HepG2 (cell line): ENCODE data around the gene CATSPERE. TPM values are rescaled to one million over a fixed set of nuclear protein-coding genes. Genes with fewer than 3 reads are reported as not detected.

Experiments used
- ATAD3A ChIP-seq: sonication (generic); formaldehyde crosslinking; IDR thresholded peaks from 2 replicates; pipeline ENCODE4 v1.4.0; 2020; ENCODE audit warnings: missing genetic modification reagents
- BRD4 ChIP-seq: sonication (generic); formaldehyde crosslinking; IDR thresholded peaks from 2 replicates; pipeline ENCODE4 v1.4.0; 2020; ENCODE audit warnings: missing genetic modification reagents
- CHD2 ChIP-seq: IDR thresholded peaks from 2 replicates; pipeline ENCODE4 v1.6.1; 2011; ENCODE audit warnings: low read depth, low read length, improper control_type of control experiment
- EZH2 ChIP-seq: conservative IDR thresholded peaks from 2 replicates; pipeline ENCODE4 v1.6.1; 2012; ENCODE audit warnings: mild to moderate bottlenecking, low read depth, low read length, moderate library complexity
- IKZF5 ChIP-seq: IDR thresholded peaks from 2 replicates; pipeline ENCODE4 v1.6.1; 2018; ENCODE audit warnings: missing genetic modification reagents, mild to moderate bottlenecking, missing compliant biosample characterization
- NBN ChIP-seq: fragments of 450-650 bp; conservative IDR thresholded peaks from 2 replicates; pipeline ENCODE4 v1.6.1; 2017
- PAF1 ChIP-seq: IDR thresholded peaks from 2 replicates; pipeline ENCODE4 v1.6.1; 2016; ENCODE audit warnings: missing genetic modification reagents, missing compliant biosample characterization
- PITX1 ChIP-seq: sonication (generic); formaldehyde crosslinking; IDR thresholded peaks from 2 replicates; pipeline ENCODE4 v1.5.1; 2020; ENCODE audit warnings: mild to moderate bottlenecking, missing genetic modification reagents
- SALL1 ChIP-seq: sonication (generic); formaldehyde crosslinking; IDR thresholded peaks from 2 replicates; pipeline ENCODE4 v1.8.0; 2022; ENCODE audit warnings: mild to moderate bottlenecking, missing genetic modification reagents
- SP1 ChIP-seq, 2 experiments: fragments of 450-650 bp in 1 of 2; sonication (generic) in 1 of 2; formaldehyde crosslinking in 1 of 2; IDR thresholded peaks; 2 replicates each; pipeline versions ENCODE4 v1.4.0 to v1.6.1; 2016 to 2020; ENCODE audit warnings: missing genetic modification reagents in 1 of 2
- TSC22D2 ChIP-seq: sonication (generic); formaldehyde crosslinking; IDR thresholded peaks from 2 replicates; pipeline ENCODE4 v1.5.1; 2020; ENCODE audit warnings: missing genetic modification reagents, mild to moderate bottlenecking, borderline replicate concordance
- XBP1 ChIP-seq: sonication (generic); formaldehyde crosslinking; IDR thresholded peaks from 2 replicates; pipeline ENCODE4 v1.5.0; 2020; ENCODE audit warnings: missing genetic modification reagents
- ZC3H13 ChIP-seq: sonication (generic); formaldehyde crosslinking; IDR thresholded peaks from 2 replicates; pipeline ENCODE4 v1.8.1; 2023; ENCODE audit warnings: mild to moderate bottlenecking, missing genetic modification reagents, moderate library complexity
- ZC3H4 ChIP-seq: sonication (generic); formaldehyde crosslinking; IDR thresholded peaks from 2 replicates; pipeline ENCODE4 v1.4.0; 2020; ENCODE audit warnings: missing genetic modification reagents, borderline replicate concordance
- ZEB1 ChIP-seq: IDR thresholded peaks from 2 replicates; pipeline ENCODE4 v1.6.1; 2012; ENCODE audit warnings: mild to moderate bottlenecking, low read depth, inconsistent platforms; ENCODE audit not compliant: insufficient replicate concordance
- ZNF230 ChIP-seq: sonication (generic); formaldehyde crosslinking; IDR thresholded peaks from 2 replicates; pipeline ENCODE4 v1.4.0; 2020; ENCODE audit warnings: mild to moderate bottlenecking, missing genetic modification reagents
- ZNF282 ChIP-seq: fragments of 450-650 bp; IDR thresholded peaks from 2 replicates; pipeline ENCODE4 v1.6.1; 2018; ENCODE audit not compliant: partially characterized antibody
- ZNF30 ChIP-seq: sonication (generic); formaldehyde crosslinking; IDR thresholded peaks from 2 replicates; pipeline ENCODE4 v1.5.0; 2020; ENCODE audit warnings: mild to moderate bottlenecking, missing genetic modification reagents
- ZNF737 ChIP-seq: sonication (generic); formaldehyde crosslinking; IDR thresholded peaks from 2 replicates; pipeline ENCODE4 v1.5.0; 2020; ENCODE audit warnings: missing genetic modification reagents, mild to moderate bottlenecking, borderline replicate concordance
- ZNF776 ChIP-seq: sonication (generic); formaldehyde crosslinking; IDR thresholded peaks from 2 replicates; pipeline ENCODE4 v1.4.0; 2020; ENCODE audit warnings: mild to moderate bottlenecking, missing genetic modification reagents
- polyA plus RNA-seq, 8 experiments: library from polyadenylated mRNA; depleted of rRNA in 3 of 8; stranded (reverse) in 7 of 8; unstranded in 1 of 8; fragments of >200 nt; fragmentation: Illumina TruSeq in 4 of 8; extraction: Trizol in 4 of 8; gene quantifications; 2 replicates each; pipeline versions ENCODE4 v1.2.1 to v1.2.3, GENCODE V29; 2011 to 2016; ENCODE audit warnings: low read depth in 4 of 8, missing spikeins in 1 of 8, mixed read lengths in 1 of 8; ENCODE audit not compliant: insufficient read depth in 1 of 8
- total RNA-seq, 5 experiments: library from RNA; depleted of rRNA; stranded (reverse); fragments of >200 nt; fragmentation: Illumina TruSeq; extraction: Trizol; gene quantifications; 2 replicates each; pipeline ENCODE4 v1.2.3, GENCODE V29; 2016; ENCODE audit warnings: low read depth in 1 of 5
- TF ChIP-seq, protein P1 (sequence below): sonication (generic); formaldehyde crosslinking; conservative IDR thresholded peaks from 2 replicates; pipeline ENCODE4 v1.4.0; 2020; ENCODE audit warnings: mild to moderate bottlenecking, missing genetic modification reagents, moderate library complexity
- TF ChIP-seq, protein P2 (sequence below): sonication (generic); formaldehyde crosslinking; IDR thresholded peaks from 2 replicates; pipeline ENCODE4 v1.5.0; 2020; ENCODE audit warnings: missing genetic modification reagents, mild to moderate bottlenecking, borderline replicate concordance
- TF ChIP-seq, protein P3 (sequence below): sonication (generic); formaldehyde crosslinking; IDR thresholded peaks from 2 replicates; pipeline ENCODE4 v1.8.0; 2022; ENCODE audit warnings: mild to moderate bottlenecking, missing genetic modification reagents, borderline replicate concordance

CATSPERE gene
- total and polyA plus RNA-seq, 2 of the 13 experiments (the other 11 are each of a cell fraction or from before 2014, with no cell fraction given) = 0.34 to 0.51 TPM

DNA sequence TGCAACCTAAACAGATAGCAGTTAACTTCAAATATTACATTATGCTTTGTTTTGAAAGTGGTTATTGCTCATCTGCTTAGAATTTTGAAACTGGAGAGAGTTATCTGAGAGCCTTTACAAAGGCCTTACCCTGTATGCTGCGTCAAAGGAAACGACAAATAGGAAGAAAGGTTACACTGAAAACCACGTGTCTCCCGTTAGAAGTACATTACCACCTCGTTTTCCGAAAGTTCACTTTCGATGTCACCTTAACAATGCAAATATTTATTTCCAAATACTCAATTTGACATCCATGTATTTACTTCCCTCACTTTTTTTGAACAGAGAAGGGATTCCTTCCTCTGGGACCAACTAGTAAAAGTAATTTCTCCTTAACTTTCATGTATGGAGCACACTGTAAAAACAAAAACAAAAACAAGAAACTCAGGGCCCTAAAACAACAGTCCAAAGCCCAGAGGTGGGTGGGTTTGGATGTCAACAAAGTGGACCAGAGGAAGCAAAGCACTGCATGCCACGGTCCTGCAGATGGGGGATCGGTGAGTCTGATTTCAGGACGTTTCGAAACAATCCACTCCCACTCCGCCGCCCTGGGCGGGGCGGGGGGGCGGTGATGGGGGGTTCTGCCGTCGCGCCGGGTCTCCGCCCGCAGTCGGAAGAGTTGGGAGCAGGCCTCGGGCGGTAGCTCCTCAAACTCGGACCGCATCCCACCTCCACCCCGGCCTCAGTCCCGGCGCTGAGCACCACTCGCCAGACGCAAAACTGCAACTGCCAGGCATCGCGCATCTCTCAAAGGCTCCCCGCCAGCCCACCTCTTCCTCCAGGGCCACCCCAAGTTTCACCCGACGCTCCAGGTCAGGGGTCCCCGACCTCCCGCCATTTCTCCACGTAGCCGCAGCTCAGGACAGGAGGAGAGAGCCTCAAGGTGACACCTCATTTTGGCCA lies 10.2 kb upstream of the CATSPERE start (continued):
- TF ChIP-seq ZC3H4 (no peak), ZNF30 (CRISPR knock-in tag) (no peak), ZNF230 (CRISPR knock-in tag) (peak; percentile 4; the same call in 1 of the 2 replicates), ZEB1 (no peak), ATAD3A (CRISPR knock-in tag) (no peak), ZNF776 (no peak; the same call in 1 of the 2 replicates), ZNF737 (CRISPR knock-in tag) (no peak), TSC22D2 (no peak), NBN (no peak), SP1 (IDR thresholded peaks at IDR 0.05) (no peak), SP1 (CRISPR knock-in tag; IDR thresholded peaks at IDR 0.05) (no peak), ZNF282 (no peak), PITX1 (CRISPR knock-in tag) (no peak), CHD2 (no peak), ZC3H13 (no peak; the same call in 1 of the 2 replicates), PAF1 (no peak), EZH2 (no peak), IKZF5 (CRISPR knock-in tag) (peak; percentile 12; the same call in 1 of the 2 replicates), BRD4 (CRISPR knock-in tag) (no peak), XBP1 (no peak), SALL1 (CRISPR knock-in tag) (no peak; the same call in 1 of the 2 replicates)
- TF ChIP-seq, protein P1, sequence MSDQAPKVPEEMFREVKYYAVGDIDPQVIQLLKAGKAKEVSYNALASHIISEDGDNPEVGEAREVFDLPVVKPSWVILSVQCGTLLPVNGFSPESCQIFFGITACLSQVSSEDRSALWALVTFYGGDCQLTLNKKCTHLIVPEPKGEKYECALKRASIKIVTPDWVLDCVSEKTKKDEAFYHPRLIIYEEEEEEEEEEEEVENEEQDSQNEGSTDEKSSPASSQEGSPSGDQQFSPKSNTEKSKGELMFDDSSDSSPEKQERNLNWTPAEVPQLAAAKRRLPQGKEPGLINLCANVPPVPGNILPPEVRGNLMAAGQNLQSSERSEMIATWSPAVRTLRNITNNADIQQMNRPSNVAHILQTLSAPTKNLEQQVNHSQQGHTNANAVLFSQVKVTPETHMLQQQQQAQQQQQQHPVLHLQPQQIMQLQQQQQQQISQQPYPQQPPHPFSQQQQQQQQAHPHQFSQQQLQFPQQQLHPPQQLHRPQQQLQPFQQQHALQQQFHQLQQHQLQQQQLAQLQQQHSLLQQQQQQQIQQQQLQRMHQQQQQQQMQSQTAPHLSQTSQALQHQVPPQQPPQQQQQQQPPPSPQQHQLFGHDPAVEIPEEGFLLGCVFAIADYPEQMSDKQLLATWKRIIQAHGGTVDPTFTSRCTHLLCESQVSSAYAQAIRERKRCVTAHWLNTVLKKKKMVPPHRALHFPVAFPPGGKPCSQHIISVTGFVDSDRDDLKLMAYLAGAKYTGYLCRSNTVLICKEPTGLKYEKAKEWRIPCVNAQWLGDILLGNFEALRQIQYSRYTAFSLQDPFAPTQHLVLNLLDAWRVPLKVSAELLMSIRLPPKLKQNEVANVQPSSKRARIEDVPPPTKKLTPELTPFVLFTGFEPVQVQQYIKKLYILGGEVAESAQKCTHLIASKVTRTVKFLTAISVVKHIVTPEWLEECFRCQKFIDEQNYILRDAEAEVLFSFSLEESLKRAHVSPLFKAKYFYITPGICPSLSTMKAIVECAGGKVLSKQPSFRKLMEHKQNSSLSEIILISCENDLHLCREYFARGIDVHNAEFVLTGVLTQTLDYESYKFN (CRISPR knock-in tag) = no peak
- TF ChIP-seq, protein P2, sequence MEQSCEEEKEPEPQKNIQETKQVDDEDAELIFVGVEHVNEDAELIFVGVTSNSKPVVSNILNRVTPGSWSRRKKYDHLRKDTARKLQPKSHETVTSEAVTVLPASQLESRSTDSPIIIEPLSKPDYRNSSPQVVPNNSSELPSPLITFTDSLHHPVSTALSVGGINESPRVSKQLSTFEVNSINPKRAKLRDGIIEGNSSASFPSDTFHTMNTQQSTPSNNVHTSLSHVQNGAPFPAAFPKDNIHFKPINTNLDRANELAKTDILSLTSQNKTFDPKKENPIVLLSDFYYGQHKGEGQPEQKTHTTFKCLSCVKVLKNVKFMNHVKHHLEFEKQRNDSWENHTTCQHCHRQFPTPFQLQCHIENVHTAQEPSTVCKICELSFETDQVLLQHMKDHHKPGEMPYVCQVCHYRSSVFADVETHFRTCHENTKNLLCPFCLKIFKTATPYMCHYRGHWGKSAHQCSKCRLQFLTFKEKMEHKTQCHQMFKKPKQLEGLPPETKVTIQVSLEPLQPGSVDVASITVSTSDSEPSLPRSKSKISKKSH (CRISPR knock-in tag) = peak; percentile 81; the same call in 1 of the 2 replicates
- TF ChIP-seq, protein P3, sequence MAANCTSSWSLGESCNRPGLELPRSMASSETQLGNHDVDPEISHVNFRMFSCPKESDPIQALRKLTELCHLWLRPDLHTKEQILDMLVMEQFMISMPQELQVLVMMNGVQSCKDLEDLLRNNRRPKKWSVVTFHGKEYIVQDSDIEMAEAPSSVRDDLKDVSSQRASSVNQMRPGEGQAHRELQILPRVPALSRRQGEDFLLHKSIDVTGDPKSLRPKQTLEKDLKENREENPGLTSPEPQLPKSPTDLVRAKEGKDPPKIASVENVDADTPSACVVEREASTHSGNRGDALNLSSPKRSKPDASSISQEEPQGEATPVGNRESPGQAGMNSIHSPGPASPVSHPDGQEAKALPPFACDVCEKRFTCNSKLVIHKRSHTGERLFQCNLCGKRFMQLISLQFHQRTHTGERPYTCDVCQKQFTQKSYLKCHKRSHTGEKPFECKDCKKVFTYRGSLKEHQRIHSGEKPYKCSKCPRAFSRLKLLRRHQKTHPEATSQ (CRISPR knock-in tag) = no peak
